ENCODE measurements around the gene GLRX5.

DNA sequence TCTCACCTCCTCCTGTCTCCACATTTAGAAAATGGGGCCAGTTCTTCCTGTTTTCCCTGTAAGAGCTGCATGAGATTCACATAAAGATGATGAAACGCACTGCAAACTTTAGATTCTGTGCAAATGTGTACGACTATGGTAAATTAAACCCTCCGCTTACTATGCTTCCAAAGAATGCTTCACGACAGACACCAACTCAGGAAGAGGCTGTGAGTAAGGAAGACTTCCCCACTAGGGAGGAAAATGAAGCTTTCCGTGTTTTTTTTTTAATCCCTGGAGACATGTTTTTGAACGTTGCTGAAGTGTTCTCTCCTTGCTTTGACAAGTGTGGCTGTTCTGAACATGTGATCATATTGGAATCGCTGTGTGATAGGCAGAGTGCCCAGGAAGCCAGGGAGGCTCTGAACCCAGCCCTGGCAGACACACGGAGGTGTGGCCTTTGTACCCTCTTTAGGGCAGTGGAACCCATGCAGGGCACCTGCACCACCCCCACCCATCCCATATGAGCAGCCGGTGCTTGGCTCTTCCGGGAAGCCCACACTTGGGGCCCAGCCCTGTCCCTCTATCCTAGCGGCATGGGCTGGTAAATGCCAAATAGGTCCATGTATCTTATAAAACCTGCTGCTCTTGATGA, 10.9 kb upstream of the GLRX5 start:
- TF ChIP-seq, protein P1, sequence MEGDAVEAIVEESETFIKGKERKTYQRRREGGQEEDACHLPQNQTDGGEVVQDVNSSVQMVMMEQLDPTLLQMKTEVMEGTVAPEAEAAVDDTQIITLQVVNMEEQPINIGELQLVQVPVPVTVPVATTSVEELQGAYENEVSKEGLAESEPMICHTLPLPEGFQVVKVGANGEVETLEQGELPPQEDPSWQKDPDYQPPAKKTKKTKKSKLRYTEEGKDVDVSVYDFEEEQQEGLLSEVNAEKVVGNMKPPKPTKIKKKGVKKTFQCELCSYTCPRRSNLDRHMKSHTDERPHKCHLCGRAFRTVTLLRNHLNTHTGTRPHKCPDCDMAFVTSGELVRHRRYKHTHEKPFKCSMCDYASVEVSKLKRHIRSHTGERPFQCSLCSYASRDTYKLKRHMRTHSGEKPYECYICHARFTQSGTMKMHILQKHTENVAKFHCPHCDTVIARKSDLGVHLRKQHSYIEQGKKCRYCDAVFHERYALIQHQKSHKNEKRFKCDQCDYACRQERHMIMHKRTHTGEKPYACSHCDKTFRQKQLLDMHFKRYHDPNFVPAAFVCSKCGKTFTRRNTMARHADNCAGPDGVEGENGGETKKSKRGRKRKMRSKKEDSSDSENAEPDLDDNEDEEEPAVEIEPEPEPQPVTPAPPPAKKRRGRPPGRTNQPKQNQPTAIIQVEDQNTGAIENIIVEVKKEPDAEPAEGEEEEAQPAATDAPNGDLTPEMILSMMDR (IDR thresholded peaks at IDR 0.05): no peak
- no peak for TF ChIP-seq POLR2A (IDR thresholded peaks at IDR 0.05)

All from uterus (tissue), 2 donors.